Measurements from ENCODE around the gene CYP27C1. TPM values are rescaled to one million over a fixed set of nuclear protein-coding genes. Genes with fewer than 3 reads are reported as not detected.

The CYP27C1 gene
- total and polyA plus RNA-seq, 2 donors (not counting 1 experiment from before 2014, with no cell fraction given), result 0.07 TPM; not detected in 1

DNA sequence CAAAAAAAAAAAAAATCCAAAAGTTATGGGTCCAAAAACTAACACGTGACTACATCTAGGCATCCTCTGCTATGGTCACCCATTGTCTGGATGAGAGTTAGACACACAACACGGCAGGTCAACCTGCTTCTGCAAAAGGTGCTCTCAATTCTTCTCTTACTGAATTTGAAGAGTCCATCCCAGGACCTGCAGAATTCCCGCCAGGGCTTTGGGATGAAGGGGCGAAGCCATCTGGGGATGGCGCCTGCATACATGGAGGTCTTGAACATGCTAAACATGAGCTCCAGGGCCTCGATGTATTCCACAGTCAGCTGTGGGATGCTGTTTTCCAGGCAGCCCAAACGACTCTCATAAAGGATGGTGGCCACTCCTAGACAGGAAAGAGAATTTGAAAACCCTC lies 19.1 kb downstream of the CYP27C1 start:
- H3K4me2 ChIP-seq (ENCODE audit: extremely low read depth, insufficient read depth, low read length), result no peak overlapping the region
- TF ChIP-seq CTCF (conservative IDR thresholded peaks at IDR 0.05 in 1 of 2, IDR thresholded peaks at IDR 0.05 in 1 of 2; ENCODE audit: low read depth in 1 of 2, low read length in 2 of 2), result no peak
- no peak for TF ChIP-seq EZH2 (IDR thresholded peaks at IDR 0.05; ENCODE audit: low read length, missing control alignments)
- no peaks in the 10 kb centered on the region for H4K20me1 ChIP-seq (ENCODE audit: control insufficient read depth, extremely low read depth, insufficient read depth, low read length)
- no peaks in the 10 kb centered on the region for H3K9me3 ChIP-seq (ENCODE audit: control insufficient read depth, insufficient read depth, low read depth, low read length)
- no peaks in the 10 kb centered on the region for H3K36me3 ChIP-seq (ENCODE audit: control insufficient read depth, insufficient read depth, low read length)
- DNase-seq (ENCODE audit: low read depth in 2 of 2), result no peak
- H3K4me3 ChIP-seq (replicated peaks in 1 of 4; ENCODE audit: control extremely low read depth in 1 of 4, insufficient read depth in 1 of 4, low read depth in 3 of 4, low read length in 4 of 4), result no peak overlapping the region
- H3K4me1 ChIP-seq (ENCODE audit: control insufficient read depth, extremely low read depth, insufficient read depth, low read length), result no peaks in the 10 kb centered on the region
- no peak overlapping the region for H3K9ac ChIP-seq (ENCODE audit: insufficient read depth, low read length)
- H3K79me2 ChIP-seq (ENCODE audit: control insufficient read depth, insufficient read depth, low read length), result no peaks in the 10 kb centered on the region
- H2AFZ ChIP-seq (ENCODE audit: low read length), result no peak overlapping the region
- no peak overlapping the region for H3K27ac ChIP-seq (ENCODE audit: insufficient read depth, low read length)
- peaks cover 8% of the 10 kb centered on the region for H3K27me3 ChIP-seq (ENCODE audit: control insufficient read depth, insufficient read depth, low read length)

DNA sequence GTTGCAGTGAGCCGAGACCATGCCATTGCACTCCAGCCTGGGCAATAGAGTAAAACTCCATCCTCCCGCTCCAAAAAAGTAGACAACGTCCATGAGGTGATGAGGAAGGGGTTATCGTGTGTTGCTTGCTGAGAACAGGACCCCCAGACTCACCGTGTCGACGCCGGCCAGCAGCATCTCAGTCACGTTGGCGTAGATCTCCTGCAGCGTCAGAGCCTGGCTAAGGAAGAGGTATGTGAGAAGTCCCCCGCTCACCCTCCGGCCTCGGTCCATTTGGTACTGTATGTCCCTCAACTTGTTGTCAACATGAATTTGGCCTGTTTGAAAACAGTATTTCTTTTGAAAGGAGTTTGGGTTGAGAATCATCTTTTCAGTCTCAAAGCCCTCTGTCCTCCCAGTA lies 20.9 kb downstream of the CYP27C1 start:
- Histone ChIP-seq H3K4me1 (ENCODE audit: control insufficient read depth, extremely low read depth, insufficient read depth, low read length) (no peaks in the 10 kb centered on the region), H3K4me3 (replicated peaks in 1 of 4; ENCODE audit: control extremely low read depth in 1 of 4, insufficient read depth in 1 of 4, low read depth in 3 of 4, low read length in 4 of 4) (no peak overlapping the region), H3K9ac (ENCODE audit: insufficient read depth, low read length) (no peak overlapping the region), H3K27me3 (ENCODE audit: control insufficient read depth, insufficient read depth, low read length) (peaks cover 7% of the 10 kb centered on the region), H3K4me2 (ENCODE audit: extremely low read depth, insufficient read depth, low read length) (no peak overlapping the region), H3K27ac (ENCODE audit: insufficient read depth, low read length) (no peak overlapping the region), H3K36me3 (ENCODE audit: control insufficient read depth, insufficient read depth, low read length) (no peaks in the 10 kb centered on the region), H3K79me2 (ENCODE audit: control insufficient read depth, insufficient read depth, low read length) (no peaks in the 10 kb centered on the region), H4K20me1 (ENCODE audit: control insufficient read depth, extremely low read depth, insufficient read depth, low read length) (no peaks in the 10 kb centered on the region), H3K9me3 (ENCODE audit: control insufficient read depth, insufficient read depth, low read depth, low read length) (no peaks in the 10 kb centered on the region), H2AFZ (ENCODE audit: low read length) (no peak overlapping the region)
- TF ChIP-seq EZH2 (IDR thresholded peaks at IDR 0.05; ENCODE audit: low read length, missing control alignments), result no peak
- TF ChIP-seq CTCF (conservative IDR thresholded peaks at IDR 0.05 in 1 of 2, IDR thresholded peaks at IDR 0.05 in 1 of 2; ENCODE audit: low read depth in 1 of 2, low read length in 2 of 2), result no peak
- DNase-seq (ENCODE audit: low read depth in 2 of 2), result no peak

DNA sequence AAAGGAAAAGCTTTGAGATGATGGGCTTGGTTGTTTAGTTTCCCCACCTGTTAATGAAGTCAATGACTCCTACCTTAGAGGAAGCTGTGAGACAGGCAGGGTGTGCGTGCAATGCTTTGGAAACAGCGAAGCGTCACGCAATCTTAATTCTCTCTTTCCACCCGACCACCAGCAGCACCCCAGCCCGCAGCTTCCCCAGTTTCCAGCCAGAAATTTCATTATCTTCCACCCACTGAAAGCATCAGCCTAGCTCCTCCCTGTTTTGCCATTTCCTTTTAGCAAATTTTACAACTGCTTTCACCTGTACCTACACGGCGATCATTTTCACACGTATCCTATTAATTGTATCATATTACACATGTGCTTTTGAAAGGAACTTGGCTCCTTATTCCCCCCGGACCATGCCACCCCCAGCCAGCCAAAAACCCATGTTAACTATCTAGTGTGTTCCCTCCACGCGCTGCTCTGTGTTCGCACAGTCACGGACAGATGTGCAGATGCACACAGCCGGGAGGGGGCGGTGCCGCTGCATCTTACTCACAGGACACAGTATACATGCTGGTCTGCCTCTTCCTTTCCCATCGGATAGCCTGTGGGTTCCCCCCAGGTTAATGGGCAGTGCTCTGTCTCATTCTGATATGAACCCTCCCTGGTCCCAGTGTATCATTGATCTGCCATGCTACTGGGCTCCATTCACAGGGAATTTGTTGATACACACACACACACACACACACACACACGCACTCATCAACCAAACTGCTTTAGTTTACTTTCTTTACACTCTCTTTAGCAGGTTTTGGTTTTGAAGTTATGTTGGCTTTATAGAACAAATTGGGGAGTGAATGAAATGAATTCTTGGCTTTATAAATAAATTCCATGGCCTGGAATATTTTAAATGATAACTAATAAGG lies 22.4 kb downstream of the CYP27C1 start:
- H4K20me1 ChIP-seq (ENCODE audit: control insufficient read depth, extremely low read depth, insufficient read depth, low read length), result no peaks in the 10 kb centered on the region

More for the DNA sequence above, 22.4 kb downstream of the CYP27C1 start:
- no peaks in the 10 kb centered on the region for H3K4me1 ChIP-seq (ENCODE audit: control insufficient read depth, extremely low read depth, insufficient read depth, low read length)
- H3K9ac ChIP-seq (ENCODE audit: insufficient read depth, low read length), result no peak overlapping the region
- H3K27me3 ChIP-seq (ENCODE audit: control insufficient read depth, insufficient read depth, low read length), result peaks cover 13% of the 10 kb centered on the region
- no peak overlapping the region for H3K27ac ChIP-seq (ENCODE audit: insufficient read depth, low read length)
- H3K4me2 ChIP-seq (ENCODE audit: extremely low read depth, insufficient read depth, low read length), result no peak overlapping the region
- no peak overlapping the region for H3K4me3 ChIP-seq (replicated peaks in 1 of 4; ENCODE audit: control extremely low read depth in 1 of 4, insufficient read depth in 1 of 4, low read depth in 3 of 4, low read length in 4 of 4)
- peak; percentile 51 to 53 for DNase-seq (ENCODE audit: low read depth in 2 of 2)
- H2AFZ ChIP-seq (ENCODE audit: low read length), result no peak overlapping the region
- TF ChIP-seq EZH2 (IDR thresholded peaks at IDR 0.05; ENCODE audit: low read length, missing control alignments) (no peak), CTCF (conservative IDR thresholded peaks at IDR 0.05 in 1 of 2, IDR thresholded peaks at IDR 0.05 in 1 of 2; ENCODE audit: low read depth in 1 of 2, low read length in 2 of 2) (peak; percentile 45 to 71)
- H3K36me3 ChIP-seq (ENCODE audit: control insufficient read depth, insufficient read depth, low read length), result no peaks in the 10 kb centered on the region
- no peaks in the 10 kb centered on the region for H3K9me3 ChIP-seq (ENCODE audit: control insufficient read depth, insufficient read depth, low read depth, low read length)
- no peaks in the 10 kb centered on the region for H3K79me2 ChIP-seq (ENCODE audit: control insufficient read depth, insufficient read depth, low read length)
